Pancreas (tissue), 10 donors: Measurements from ENCODE around the gene HS6ST2. TPM values are rescaled to one million over a fixed set of nuclear protein-coding genes. Genes with fewer than 3 reads are reported as not detected.

ENCODE experiments used
- ATAC-seq, 4 donors: fragments of 200-7000 bp; cut with Tn5 transposase; one replicate each; pipeline versions ENCODE4 v1.8.0 to v1.9.1; 2020; ENCODE audit warnings: mild to moderate bottlenecking in 4 of 4, moderate library complexity in 4 of 4
- DNase-seq, 6 donors: peaks; one replicate each; pipeline ENCODE4 v3.0.0-alpha.2; 2020
- FAIRE-seq: peaks from 2 replicates; lab custom pipeline; 2012; peaks lifted over from hg19 to GRCh38; lab: Jason Lieb, UNC
- H3K27ac ChIP-seq, 4 donors: fragments of 200-600 bp; sonication (generic); 1 replicate in 3 of 4; 2 replicates in 1 of 4; pipeline versions ENCODE4 v1.5.0 to v1.8.0; 2020
- H3K27me3 ChIP-seq, 4 donors: fragments of 200-600 bp; one replicate each; pipeline ENCODE4 v1.8.0; 2021
- H3K36me3 ChIP-seq, 3 donors: fragments of 200-600 bp; sonication (generic) in 1 of 3; one replicate each; pipeline versions ENCODE4 v1.5.0 to v1.8.0; 2020 to 2021
- H3K4me1 ChIP-seq, 3 donors: fragments of 200-600 bp; one replicate each; pipeline ENCODE4 v1.8.0; 2021
- H3K4me3 ChIP-seq, 4 donors: fragments of 200-600 bp; sonication (generic) in 2 of 4; one replicate each; pipeline versions ENCODE4 v1.5.0 to v1.8.0; 2020 to 2021
- H3K9me3 ChIP-seq, 4 donors: fragments of 200-600 bp; one replicate each; pipeline ENCODE4 v1.8.0; 2021
- CTCF ChIP-seq, 4 donors: fragments of 200-600 bp; sonication (generic) in 3 of 4; IDR thresholded peaks; one replicate each; pipeline versions ENCODE4 v1.5.0 to v1.8.0; 2021; ENCODE audit warnings: antibody characterized with exemption in 4 of 4
- WGBS, 2 donors: extraction: QIAGEN DNeasy Blood & Tissue Kit; methylation state at CpG; one replicate each; pipeline ENCODE4 v1.1.7; 2013; 5-methylcytosine and 5-hydroxymethylcytosine counted together
- intact Hi-C, 3 donors: fragments of 100-400 bp; cut with DNase I; formaldehyde crosslinking; loops; one replicate each; pipeline versions ENCODE4 v1.11.1 to v1.14.2; 2022
- polyA plus RNA-seq, 2 donors: library from polyadenylated mRNA; stranded (reverse); fragments of 200-250 nt; gene quantifications; one replicate each; pipeline ENCODE4 v1.2.3, GENCODE V29; 2013
- total RNA-seq, 6 donors: library from RNA; stranded (reverse); fragmentation: NEBNext Ultra II Directional in 4 of 6; extraction: Animal tissue kit (Norgen Biotek cat#: 25700) in 4 of 6; gene quantifications; one replicate each; pipeline versions ENCODE4 v1.2.1 to v1.2.4, GENCODE V29; 2021 to 2023
- donor health status: healthy with polysubstance abuse.
- donor health status: DM: no; HTN: no; CAD: no; lungs with moderate emphysema.
- donor health status: DM: no; HTN: no; CAD: no.
- donor health status: control.
- donor health status: control.
- donor health status: Bipolar disorder and iron deficiency.
- donor health status: DM: yes; HTN: yes; CAD: no.
- donor health status: DM: no; HTN: no; CAD: no.
- donor health status: DM: no; HTN: no; CAD: no.
- donor health status: DM: yes; HTN: yes; CAD: no.

Gene HS6ST2
- total and polyA plus RNA-seq, 8 donors, result 0.72 to 5.9 (median 3.4) TPM

DNA sequence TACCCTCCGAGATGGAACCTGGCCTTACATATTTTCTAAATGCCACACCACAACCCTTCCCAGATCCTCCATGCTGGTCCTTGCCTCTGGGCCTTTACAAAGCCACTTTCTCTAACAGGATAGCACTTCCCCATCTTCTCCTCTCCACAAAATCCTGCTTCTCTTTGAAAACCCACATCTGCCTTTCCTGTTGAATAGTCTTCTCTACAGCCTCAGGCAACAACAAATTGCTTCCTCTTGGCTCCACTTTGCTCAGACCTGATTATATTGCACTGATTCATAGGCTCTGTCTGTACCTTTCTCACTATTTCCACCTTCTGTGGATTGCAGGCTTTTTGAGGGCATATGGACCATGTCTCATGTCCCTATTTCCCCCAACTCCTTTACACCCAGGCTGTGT, 265.9 kb downstream of the HS6ST2 start:
- intact Hi-C loops, result no loop called here
- ATAC-seq (no peak), FAIRE-seq (no peak), DNase-seq (no peak)
- Histone ChIP-seq H3K36me3 (no peaks in the 10 kb centered on the region), H3K4me1 (no peaks in the 10 kb centered on the region), H3K27ac (no peak overlapping the region), H3K4me3 (no peak overlapping the region), H3K9me3 (no peaks in the 10 kb centered on the region), H3K27me3 (no peaks in the 10 kb centered on the region)
- 44 to 88% methylated on average over 1 of the region's 1 CpG for WGBS, 2 donors
- no peak for TF ChIP-seq CTCF (IDR thresholded peaks at IDR 0.05)

DNA sequence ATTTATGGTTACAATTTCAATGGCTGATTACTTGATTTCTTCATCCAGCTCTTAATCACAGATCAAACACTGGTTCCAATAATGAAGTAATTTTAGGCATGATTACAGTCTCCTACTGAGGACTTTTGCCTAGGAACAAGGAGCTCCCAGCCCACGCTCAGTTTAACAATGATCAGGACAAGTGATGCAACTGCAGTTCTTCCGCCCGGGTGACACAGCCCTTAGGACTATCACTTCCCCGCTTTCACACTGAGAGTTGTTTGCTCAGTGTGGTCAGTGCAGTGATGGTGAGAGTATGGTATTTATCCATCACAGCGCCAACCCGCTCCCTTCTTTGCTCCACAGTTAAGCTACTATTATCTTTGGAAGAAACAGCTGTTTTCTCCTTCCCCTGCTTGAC, 266.4 kb downstream of the HS6ST2 start:
- no peak overlapping the region for H3K4me3 ChIP-seq
- WGBS, 2 donors, result 91 to 92% methylated on average over 6 of the region's 6 CpGs
- H3K36me3 ChIP-seq, result no peaks in the 10 kb centered on the region
- no peaks in the 10 kb centered on the region for H3K9me3 ChIP-seq
- ATAC-seq (peak in 3 of 4 donors; percentile 36 to 71 (median 57)), DNase-seq (no peak), FAIRE-seq (no peak)
- no peak overlapping the region for H3K27ac ChIP-seq
- no peaks in the 10 kb centered on the region for H3K27me3 ChIP-seq
- intact Hi-C loops, result no loop called here
- H3K4me1 ChIP-seq, result no peaks in the 10 kb centered on the region
- no peak for TF ChIP-seq CTCF (IDR thresholded peaks at IDR 0.05)

- H3K4me1 ChIP-seq, result no peaks in the 10 kb centered on the region
- intact Hi-C loops, result no loop called here
- no peaks in the 10 kb centered on the region for H3K27me3 ChIP-seq
- H3K27ac ChIP-seq, result no peak overlapping the region
- FAIRE-seq (no peak), DNase-seq (no peak), ATAC-seq (no peak)
- no peak overlapping the region for H3K4me3 ChIP-seq
- no peaks in the 10 kb centered on the region for H3K9me3 ChIP-seq
- no peaks in the 10 kb centered on the region for H3K36me3 ChIP-seq
- WGBS, 2 donors, result 57 to 66% methylated on average over 6 of the region's 6 CpGs
- no peak for TF ChIP-seq CTCF (IDR thresholded peaks at IDR 0.05)
These were observed 268.5 kb downstream of the HS6ST2 start for GRCh38 chrX:132689612-132690563.

DNA sequence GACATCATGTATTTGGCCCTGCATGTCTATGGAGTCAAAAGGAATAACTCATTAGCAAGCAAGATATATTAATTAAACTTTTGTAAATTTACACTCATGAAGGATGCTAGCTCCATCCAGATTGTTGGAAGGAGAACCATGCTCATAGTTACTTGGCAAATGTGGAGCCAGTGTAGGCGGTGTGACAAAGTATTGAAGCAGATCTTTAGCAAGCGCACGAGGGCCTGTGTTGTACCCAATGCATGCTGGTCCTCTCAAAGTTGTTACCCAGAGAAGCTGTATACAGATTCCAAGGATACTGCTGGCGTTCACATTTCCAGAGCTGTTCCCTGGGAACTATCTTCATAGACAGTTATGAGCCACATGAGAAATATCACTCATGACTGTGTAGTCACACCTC, 273.2 kb downstream of the HS6ST2 start:
- H3K4me3 ChIP-seq, result no peak overlapping the region
- no peak for FAIRE-seq
- TF ChIP-seq CTCF (IDR thresholded peaks at IDR 0.05), result no peak
- no peaks in the 10 kb centered on the region for H3K36me3 ChIP-seq
- ATAC-seq, result no peak
- no peaks in the 10 kb centered on the region for H3K27me3 ChIP-seq
- intact Hi-C loops, result no loop called here
- no peaks in the 10 kb centered on the region for H3K9me3 ChIP-seq
- H3K27ac ChIP-seq, result no peak overlapping the region
- no peak for DNase-seq
- no peaks in the 10 kb centered on the region for H3K4me1 ChIP-seq
- WGBS, 2 donors, result 76 to 94% methylated on average over 4 of the region's 4 CpGs

DNA sequence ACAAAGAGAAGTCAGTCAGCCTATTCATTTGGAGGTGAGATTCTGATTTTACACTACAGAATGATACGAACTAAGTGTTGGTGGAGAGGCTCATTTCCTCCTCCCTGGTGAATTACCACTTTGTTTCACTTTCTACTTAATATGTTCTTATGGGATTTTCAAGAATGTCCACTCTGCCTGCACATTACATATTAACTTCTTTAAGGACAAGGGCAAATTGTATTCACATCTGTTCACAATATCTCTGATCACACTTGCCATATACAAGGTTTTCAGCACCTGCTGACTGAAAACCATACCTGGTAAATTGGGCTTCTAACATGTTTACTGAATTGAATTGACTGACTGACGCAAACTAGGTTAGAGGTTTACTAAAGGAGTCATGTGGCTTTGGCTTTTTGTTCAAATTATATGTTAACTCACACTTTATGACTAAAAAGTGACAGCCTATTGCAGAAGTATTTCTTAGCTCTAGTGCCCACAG, 281.2 kb downstream of the HS6ST2 start:
- ATAC-seq, result no peak
- WGBS, 2 donors, result 57 to 69% methylated on average over 2 of the region's 2 CpGs
- no peaks in the 10 kb centered on the region for H3K4me1 ChIP-seq
- intact Hi-C loops, result no loop called here
- H3K27ac ChIP-seq, result no peak overlapping the region
- H3K36me3 ChIP-seq, result no peaks in the 10 kb centered on the region
- no peak overlapping the region for H3K4me3 ChIP-seq
- H3K27me3 ChIP-seq, result peaks cover 0 to 6% (median 0%) of the 10 kb centered on the region in 4 donors
- TF ChIP-seq CTCF (IDR thresholded peaks at IDR 0.05), result no peak
- no peak for DNase-seq
- H3K9me3 ChIP-seq, result no peaks in the 10 kb centered on the region
- FAIRE-seq, result no peak
